Fibroblast of skin of abdomen (primary cell): ENCODE data around the gene SCARF1.

ENCODE experiments used
- DNase-seq: peaks from one replicate; pipeline ENCODE4 v3.0.0-alpha.2; 2013

SCARF1 gene

GRCh38 chr17:1597861-1598342, 47.6 kb downstream of the SCARF1 start:
- DNase-seq: no peak

- DNase-seq: no peak
These were observed 52.0 kb downstream of the SCARF1 start for GRCh38 chr17:1593630-1593931.

- no peak for DNase-seq
These were observed 52.5 kb downstream of the SCARF1 start for GRCh38 chr17:1592751-1593629.

GRCh38 chr17:1591474-1592090, 54.0 kb downstream of the SCARF1 start:
- no peak for DNase-seq

- DNase-seq: no peak
These were observed 54.6 kb downstream of the SCARF1 start for GRCh38 chr17:1590747-1591473.

- DNase-seq: peak; percentile 77
These were observed 55.3 kb downstream of the SCARF1 start for GRCh38 chr17:1590029-1590746.

- peak; percentile 21 for DNase-seq
These were observed 56.5 kb downstream of the SCARF1 start for GRCh38 chr17:1588821-1589585.

- DNase-seq: no peak
These were observed 61.4 kb downstream of the SCARF1 start for GRCh38 chr17:1584167-1584566.
